HG02970 (cell line): ENCODE measurements around the gene C1orf185.
"Not testable (repeated sequence)": the region's sequence is repeated elsewhere in the genome, so short reads cannot be mapped to it uniquely, and the experiment has no call there.

Experiments
- ATAC-seq: cut with Tn5 transposase; IDR thresholded peaks from one replicate; pipeline ENCODE4 v1.9.1; 2021; ENCODE audit warnings: mild to moderate bottlenecking, moderate library complexity, moderate number of reproducible peaks; ENCODE audit not compliant: unreplicated experiment, low FRiP score

The C1orf185 gene

DNA sequence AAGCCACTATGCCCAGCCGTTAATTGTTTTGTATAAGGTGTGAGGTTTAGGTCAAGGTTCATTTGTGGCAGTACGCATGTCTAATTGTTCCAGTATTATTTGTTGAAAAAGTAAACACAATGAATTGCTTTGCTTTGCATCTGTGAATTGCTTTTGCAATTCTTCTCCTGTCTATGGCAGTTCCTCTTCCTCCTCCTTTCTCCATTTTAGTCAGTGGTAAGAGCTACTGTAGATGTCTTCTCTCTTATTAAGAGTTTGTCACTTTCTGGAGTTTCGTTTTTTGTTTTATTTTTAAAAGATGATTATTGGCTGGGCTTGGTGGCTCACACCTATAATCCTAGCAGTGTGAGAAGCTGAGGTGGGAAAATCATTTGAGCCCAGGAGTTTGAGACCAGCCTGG, 29.2 kb downstream of the C1orf185 start:
- no peak for ATAC-seq

DNA sequence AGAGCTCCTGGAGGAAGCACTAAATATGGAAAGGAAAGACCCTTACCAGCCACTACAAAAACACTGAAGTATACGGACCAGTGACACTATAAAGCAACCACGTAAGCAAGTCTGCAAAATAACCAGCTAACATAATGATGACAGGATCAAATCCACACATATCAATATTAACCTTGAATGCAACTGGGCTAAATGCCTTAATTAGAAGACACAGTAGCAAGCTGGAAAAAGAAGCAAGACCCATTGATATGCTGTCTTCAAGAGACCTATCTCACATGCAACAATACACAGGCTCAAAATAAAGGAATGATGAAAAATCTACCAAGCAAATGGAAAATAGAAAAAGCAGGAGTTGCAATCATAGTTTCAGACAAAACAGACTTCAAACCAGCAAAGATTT, 31.0 kb downstream of the C1orf185 start:
- ATAC-seq: no peak

DNA sequence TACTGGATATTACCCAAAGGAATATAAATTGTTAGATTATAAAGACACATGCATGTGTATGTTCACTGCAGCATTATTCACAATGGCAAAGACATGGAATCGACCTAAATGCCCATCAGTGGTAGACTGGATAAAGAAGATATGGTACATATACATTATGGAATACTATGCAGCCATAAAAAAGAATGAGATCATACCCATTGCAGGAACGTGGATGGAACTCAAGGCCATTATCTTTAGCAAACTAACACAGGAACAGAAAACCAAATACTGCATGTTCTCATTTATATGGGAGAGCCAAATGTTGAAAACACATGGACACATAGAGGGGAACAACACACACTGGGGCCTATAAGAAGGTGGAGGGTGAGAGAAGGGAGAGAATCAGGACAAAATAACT, 35.7 kb downstream of the C1orf185 start:
- not testable (repeated sequence) for ATAC-seq

DNA sequence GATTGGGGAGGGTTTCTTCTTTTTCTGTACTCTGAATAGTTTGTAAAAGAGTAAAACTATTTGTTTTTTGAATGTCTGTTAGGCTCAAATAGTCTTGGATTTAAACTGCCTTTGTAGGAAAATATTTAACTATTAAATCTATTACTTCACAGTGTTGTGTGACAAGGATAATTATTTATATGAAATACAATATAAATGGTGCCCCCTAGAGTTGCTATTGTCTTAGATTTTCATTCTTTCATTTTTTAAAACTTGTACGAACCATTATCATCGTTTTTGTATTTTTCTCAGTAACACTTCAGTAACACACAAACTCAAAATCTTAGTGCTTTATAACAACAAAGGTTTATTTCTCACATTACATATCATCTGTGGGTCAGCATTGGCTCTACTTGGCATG, 37.4 kb downstream of the C1orf185 start:
- no peak for ATAC-seq

DNA sequence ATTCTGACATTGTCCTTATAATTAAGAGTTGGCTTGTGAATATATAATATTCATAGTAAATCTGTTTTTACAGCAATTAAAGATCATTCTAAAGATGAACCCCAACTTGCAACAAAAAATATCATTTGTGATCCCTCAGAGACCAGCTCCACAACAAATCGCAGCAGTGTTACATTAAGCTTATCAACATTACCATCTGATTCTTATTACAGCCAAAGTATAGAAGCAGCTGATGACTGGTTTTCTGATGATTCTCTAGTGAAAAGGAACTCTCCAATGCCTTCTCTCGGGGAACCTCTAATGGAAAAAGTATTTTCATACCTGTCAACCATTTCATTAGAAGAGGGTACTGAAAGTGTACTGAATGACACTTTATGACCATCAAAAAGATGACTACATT, 45.4 kb downstream of the C1orf185 start:
- no peak for ATAC-seq

DNA sequence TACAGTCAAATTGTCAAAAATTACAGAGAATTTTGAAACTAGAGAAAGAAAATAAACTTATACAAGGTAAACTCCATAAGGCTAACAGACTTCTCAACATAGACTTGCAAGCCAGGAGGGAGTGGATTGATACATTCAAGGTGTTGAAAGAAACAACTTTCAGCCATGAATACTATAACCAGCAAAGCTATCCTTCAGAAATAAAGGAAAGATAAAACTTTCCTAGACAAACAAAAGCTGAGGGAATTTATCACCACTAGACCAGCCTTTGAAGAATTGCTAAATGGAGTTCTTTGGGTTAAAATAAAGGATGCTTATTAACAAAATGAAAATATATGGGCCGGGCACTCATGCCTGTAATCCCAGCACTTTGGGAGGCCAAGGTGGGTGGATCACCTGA, 52.7 kb downstream of the C1orf185 start:
- ATAC-seq: no peak

DNA sequence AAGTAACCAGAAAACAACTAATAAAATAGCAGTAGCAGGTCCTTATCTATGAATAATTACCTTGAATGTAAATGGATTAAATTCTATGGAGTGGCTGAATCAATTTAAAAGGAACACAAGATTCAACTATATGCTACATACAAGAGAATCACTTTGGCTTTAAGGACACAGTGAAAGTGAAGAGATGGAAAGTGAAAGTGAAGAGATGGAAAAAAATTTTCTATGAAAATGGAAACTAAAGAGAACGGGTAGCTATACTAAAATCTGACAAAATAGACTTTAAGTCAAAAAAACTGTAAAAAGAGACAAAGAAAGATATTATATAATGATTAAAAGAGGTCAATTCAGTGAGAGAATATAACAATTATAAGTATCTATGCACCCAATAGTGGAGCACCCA, 54.7 kb downstream of the C1orf185 start:
- no peak for ATAC-seq

DNA sequence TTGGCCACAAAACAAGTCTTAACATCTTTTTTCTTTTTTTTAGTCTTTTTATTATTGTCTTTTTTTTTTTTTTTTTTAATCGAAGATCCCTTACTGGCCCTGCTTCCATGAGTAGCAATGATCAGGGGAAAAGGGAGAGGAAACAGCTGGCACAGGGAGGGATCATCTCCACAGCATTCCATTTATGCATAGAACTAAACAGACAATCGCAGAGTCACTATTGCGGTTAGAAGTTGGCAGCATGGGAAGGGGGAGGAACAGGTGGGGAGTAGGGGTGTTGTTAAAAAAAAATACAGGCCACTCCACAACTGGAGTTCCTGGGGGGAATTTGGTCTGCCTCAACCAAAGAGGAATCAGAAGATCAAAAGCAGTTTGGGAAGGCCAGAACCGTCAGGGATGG, 55.4 kb downstream of the C1orf185 start:
- ATAC-seq: no peak

DNA sequence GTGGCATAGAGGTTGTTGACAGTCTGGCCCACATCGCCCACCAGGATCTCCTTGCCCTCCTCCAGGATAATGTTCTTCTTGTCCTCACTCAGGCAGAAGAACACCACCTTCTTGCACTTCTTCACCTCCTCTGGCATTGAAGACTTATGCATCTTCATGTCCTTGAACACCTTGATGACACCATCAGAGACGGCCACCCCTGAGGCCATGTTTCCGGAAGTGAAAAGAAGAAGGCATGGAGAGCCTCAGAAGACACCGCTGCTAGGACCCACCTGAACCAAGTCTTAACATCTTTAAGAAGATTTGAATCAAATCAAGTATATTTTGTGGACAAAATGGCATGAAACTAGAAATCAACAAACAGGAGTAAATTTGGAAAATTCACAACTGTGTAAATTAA, 56.2 kb downstream of the C1orf185 start:
- ATAC-seq: no peak

DNA sequence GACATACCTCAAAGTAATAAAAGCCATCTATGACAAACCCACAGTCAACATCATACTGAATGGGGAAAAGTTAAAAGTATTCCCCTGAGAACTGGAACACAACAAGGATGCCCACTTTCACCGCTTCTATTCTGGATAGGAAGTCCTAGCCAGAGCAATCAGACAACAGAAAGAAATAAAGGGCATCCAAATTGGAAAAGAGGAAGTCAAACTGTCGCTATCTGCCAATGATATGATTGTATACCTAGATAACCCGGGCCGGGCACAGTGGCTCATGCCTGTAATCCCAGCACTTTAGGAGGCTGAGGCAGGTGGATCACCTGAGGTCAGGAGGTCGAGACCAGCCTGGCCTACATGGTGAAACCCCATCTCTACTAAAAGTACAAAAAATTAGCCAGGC, 60.5 kb downstream of the C1orf185 start:
- ATAC-seq: not testable (repeated sequence)

DNA sequence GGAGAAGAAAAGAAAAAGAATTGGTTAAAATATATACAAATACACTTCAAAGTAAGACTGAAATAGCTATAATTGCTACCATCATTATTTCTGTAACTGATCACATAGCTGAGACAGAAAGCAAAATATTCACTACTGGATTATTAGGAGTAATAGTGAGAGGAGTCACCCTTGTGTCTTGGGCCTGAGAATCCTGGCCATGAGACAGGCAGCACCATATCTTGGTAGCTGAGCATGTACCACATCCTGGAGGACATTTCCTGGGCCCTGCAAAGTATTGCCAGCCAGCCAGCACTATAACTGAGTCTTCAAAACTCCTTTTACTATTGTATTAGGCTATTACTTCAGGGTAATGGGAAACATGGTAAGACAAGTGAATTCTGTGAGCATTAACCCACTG, 63.5 kb downstream of the C1orf185 start:
- ATAC-seq: no peak

DNA sequence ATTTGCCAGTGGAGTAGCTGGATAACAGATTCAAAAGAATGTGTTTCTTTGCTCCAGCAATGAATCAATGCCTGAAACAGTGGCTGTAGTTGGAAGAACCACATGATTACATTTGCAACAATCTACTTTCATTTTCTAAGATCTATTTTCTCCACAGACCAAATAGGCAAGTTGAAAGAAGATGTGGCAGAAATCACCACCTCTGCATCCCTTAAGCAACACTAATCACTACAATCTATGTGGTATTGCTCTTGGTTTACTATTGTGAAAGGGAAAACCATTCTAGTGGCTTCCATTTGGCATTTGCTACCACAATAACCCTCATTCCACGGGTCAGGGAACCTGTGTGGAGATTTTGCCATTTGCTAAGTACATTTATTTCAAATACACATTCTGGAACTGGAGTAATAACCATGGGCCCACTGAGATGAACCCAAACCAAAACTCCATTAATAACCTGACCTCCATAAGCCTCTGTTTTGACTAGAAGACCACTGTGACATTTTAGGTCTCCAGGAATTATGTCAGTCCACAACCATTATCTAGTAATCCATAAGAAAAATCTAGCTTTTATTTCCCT, 66.3 kb downstream of the C1orf185 start:
- no peak for ATAC-seq

DNA sequence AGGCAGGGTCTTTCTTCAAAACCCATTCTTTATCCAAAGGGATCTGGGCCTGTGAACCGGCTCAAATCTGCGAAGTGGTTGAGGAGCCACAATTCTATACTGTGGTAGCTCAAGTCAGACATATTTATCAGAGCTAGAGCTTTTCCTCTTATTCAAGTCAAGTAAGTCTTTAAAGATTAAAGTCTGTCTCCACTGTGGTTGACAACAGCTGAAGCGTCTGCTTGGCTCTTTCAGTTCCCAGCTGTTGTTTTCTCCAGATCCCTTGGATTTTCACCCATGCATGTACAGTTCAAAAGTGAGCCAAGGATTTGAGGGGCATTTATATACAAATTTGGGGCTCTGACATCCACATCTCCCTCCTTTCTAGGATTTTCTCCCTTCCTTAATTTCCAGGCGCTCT, 66.9 kb downstream of the C1orf185 start:
- no peak for ATAC-seq

DNA sequence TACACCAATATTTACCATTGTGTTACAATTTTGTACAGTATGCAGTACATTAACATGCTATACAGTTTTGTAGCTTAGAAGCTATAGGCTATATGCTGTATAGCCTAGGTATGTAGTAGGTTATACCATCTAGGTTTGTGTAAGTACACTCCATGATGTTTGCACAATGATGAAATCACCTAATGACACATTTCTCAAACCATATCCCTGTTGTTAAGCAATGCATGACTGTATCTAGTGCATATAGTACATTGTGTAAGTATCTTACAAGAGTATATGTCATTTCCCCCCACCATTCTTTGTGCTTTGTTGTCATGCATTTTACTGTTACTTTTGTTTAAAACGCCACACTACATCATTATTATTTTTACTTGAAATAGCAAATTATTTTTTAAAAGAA, 68.3 kb downstream of the C1orf185 start:
- ATAC-seq: no peak

DNA sequence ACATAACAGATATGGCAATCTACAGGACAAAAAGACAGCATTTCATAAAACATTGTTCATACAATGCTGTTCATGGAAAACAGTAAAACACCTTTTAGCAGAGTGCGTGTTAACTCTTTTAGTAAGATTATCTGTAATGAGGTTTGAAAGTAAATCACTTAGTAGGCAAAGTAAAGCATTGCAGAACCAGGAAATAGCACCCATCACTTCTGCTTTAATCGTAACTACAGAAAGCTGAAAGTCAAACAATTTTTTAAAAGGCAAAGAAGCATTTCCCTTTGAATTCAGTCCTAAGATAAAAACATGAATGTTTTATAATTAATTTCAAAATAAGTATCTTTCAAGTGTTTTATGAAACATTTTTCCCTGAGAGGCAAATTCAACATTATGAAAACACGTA, 70.8 kb downstream of the C1orf185 start:
- no peak for ATAC-seq

DNA sequence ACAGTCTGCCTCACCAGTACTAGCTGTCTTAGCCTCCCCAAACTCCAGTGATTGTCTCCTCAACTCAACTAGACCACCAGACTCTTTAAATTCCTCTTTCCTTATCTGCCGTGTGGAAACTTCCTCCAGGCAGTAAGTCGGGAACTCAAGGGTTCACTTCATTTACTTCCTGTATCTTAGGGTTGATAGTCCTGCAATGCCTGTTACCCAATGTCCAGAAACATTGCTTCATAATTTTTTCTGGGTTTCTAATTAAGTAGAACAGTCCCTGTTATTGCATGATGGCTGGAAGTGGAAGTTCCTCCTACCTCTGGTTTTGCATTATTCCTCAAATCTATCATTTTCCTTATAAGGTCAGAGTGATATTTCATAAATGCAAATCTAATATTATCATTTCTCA, 73.2 kb downstream of the C1orf185 start:
- no peak for ATAC-seq

DNA sequence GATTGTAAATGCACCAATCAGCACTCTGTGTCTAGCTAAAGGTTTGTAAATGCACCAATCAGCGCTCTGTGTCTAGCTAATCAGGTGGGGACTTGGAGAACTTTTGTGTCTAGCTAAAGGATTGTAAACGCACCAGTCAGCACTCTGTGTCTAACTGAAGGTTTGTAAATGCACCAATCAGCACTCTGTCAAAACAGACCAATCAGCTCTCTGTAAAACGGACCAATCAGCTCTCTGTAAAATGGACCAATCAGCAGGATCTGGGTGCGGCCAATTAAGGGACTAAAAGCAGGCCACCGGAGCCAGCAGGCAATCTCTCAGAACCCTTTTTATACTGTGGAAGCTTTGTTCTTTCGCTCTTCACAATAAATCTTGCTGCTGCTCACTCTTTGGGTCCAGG, 76.0 kb downstream of the C1orf185 start:
- not testable (repeated sequence) for ATAC-seq

DNA sequence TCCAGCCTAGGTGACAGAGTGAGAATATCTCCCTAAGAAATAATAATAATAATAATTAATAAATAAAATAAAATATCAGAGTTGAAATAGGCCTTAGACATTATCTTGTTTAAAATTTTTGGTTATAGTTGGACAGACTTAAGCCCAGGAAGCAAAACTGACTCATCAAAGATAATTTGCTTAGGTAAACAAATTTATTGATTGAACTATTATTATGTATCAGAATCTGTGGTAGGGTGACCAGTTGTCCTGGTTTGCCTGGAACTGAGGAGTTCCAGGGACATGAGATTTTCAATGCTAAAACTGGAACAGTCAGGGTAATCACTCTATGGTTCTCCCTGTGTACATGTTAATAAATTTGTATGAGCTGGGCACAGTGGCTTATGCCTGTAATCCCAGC, 86.2 kb downstream of the C1orf185 start:
- no peak for ATAC-seq

DNA sequence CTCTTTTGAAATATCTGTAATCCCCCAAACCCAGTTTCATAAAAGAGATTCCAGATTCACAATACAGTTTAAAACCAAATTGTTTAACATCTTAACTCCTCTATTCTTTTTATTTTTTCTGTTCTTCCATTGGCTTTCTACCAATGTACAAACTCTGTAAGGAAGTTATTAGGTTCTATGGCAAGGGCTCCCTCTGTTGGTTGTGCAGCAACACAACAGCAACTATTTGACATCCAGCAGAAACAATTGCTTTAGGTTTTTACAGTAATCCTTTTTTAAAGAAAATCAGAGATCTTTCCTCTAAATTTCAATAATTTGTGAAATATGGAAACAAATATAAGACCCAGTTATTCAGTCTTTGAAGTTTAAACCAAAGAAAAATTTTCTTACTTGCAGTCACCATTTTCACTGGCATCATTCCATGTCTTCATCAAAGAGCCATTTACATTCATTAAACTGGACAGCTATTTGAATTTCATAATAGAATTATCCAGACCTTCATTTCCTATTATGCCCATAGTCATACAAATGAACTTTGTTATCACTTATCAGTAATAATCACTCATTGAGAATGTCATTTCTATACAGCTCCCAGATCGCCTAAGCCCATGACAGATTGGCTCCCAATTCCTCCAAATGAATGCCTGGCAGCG, 87.5 kb downstream of the C1orf185 start:
- no peak for ATAC-seq

DNA sequence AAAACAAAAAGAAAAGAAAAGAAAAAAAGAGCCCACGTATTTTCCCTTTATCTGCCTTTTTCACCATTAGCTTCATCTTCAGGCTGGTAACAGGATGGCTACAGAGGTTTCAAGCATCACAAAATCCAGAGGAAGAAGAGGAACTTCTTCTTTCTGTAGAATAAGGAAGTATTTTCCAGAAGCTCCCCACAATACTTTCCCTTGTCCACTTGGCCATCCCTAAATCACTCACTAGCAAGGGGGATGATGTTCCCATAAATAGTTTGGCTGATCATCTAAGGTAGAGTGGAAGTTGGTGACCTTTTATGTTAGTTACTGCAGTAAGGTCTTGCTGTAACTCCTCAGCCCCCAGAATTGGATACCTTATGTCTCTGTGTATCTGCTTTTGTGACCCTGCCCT, 88.9 kb downstream of the C1orf185 start:
- ATAC-seq: no peak

DNA sequence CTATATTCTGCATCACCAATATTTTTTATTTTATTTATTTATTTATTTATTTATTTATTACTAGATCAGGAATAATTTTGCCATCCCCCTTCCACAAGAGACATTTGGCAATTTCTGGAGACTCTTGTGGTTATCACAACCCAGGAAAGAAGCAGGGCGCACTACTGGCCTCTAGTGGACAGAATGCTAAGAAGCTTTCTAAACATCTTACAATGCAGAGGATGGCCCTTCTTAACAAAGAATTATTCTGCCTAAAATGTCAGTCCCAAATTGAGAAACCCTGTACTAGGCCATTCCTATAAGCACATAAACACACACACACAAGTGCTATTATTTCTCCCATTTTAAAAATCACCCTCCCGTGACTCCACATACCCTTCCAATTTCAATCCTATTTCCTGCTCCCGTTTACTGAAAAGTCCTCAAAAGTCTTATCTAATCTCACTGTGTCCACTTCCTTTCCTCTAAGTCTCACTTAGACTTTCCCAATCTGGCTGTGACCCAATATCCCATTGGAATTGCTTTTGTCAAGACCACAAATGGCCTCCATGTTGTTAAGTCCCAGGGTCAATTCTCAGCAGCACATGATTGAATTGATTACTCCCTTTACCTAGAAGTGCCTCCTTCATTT, 90.3 kb downstream of the C1orf185 start:
- no peak for ATAC-seq

DNA sequence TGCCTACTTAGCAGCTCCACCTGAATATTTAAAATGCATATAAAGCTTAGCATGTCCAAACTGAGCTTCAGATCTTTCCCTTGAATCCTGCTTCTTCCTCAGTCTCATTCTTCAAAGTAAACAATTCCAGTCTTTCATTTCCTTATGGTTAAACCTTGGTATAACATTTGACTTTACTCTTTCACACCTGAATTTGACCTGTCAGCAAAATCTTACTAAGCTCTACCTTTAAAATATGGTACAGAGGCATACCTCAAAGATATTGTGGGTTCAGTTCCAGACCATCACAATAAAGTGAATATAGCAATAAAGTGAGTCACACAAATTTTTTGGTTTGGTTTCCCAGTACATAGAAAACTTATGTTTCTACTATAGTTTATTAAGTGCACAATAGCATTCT, 91.5 kb downstream of the C1orf185 start:
- no peak for ATAC-seq
